RPMI8226 (cell line): ENCODE data around the gene FHL1.
A peak's percentile ranks its signal among the peaks of the same experiment; 100 is the strongest.
"Not testable (repeated sequence)": the region's sequence is repeated elsewhere in the genome, so short reads cannot be mapped to it uniquely, and the experiment has no call there.

ENCODE experiments used
- DNase-seq: peaks from one replicate; pipeline ENCODE4 v3.0.0-alpha.2; 2015

FHL1 gene

GRCh38 chrX:136147315-136147901 is at the start of gene FHL1:
Gene FHL1, plus strand, starts transcription at chrX:136147533.
- peak; percentile 53 for DNase-seq

GRCh38 chrX:136097871-136098805 is 49.2 kb upstream of the FHL1 start:
- no peak for DNase-seq

GRCh38 chrX:136104936-136105335 is 42.4 kb upstream of the FHL1 start:
- DNase-seq, result no peak

- DNase-seq, result no peak
Observed at GRCh38 chrX:136106920-136107528, 40.3 kb upstream of the FHL1 start.

- DNase-seq, result not testable (repeated sequence)
Observed at GRCh38 chrX:136108905-136109304, 38.4 kb upstream of the FHL1 start.

GRCh38 chrX:136112286-136112685 is 35.0 kb upstream of the FHL1 start:
- DNase-seq, result no peak

- no peak for DNase-seq
Observed at GRCh38 chrX:136112778-136113177, 34.6 kb upstream of the FHL1 start.

- no peak for DNase-seq
Observed at GRCh38 chrX:136115126-136115903, 32.0 kb upstream of the FHL1 start.

GRCh38 chrX:136115904-136116297 is 31.4 kb upstream of the FHL1 start:
- no peak for DNase-seq

GRCh38 chrX:136121788-136122187 is 25.5 kb upstream of the FHL1 start:
- no peak for DNase-seq

- DNase-seq, result no peak
Observed at GRCh38 chrX:136122207-136122606, 25.1 kb upstream of the FHL1 start.

GRCh38 chrX:136125106-136125505 is 22.2 kb upstream of the FHL1 start:
- DNase-seq, result no peak

- DNase-seq, result no peak
Observed at GRCh38 chrX:136126371-136126770, 21.0 kb upstream of the FHL1 start.

- DNase-seq, result no peak
Observed at GRCh38 chrX:136126872-136127406, 20.4 kb upstream of the FHL1 start.

GRCh38 chrX:136128743-136129142 is 18.6 kb upstream of the FHL1 start:
- DNase-seq, result no peak

- peak; percentile 41 for DNase-seq
Observed at GRCh38 chrX:136130931-136131833, 16.2 kb upstream of the FHL1 start.

- DNase-seq, result no peak
Observed at GRCh38 chrX:136138939-136139338, 8.4 kb upstream of the FHL1 start.

GRCh38 chrX:136141569-136141968 is 5.8 kb upstream of the FHL1 start:
- no peak for DNase-seq

GRCh38 chrX:136142592-136142991 is 4.7 kb upstream of the FHL1 start:
- no peak for DNase-seq

- no peak for DNase-seq
Observed at GRCh38 chrX:136143711-136144110, 3.6 kb upstream of the FHL1 start.

GRCh38 chrX:136146614-136147314 is 569 bp upstream of the FHL1 start:
- DNase-seq, result peak; percentile 13
